ENCODE data around the gene EEFSEC.
A peak's percentile ranks its signal among the peaks of the same experiment; 100 is the strongest.

EEFSEC gene

DNA sequence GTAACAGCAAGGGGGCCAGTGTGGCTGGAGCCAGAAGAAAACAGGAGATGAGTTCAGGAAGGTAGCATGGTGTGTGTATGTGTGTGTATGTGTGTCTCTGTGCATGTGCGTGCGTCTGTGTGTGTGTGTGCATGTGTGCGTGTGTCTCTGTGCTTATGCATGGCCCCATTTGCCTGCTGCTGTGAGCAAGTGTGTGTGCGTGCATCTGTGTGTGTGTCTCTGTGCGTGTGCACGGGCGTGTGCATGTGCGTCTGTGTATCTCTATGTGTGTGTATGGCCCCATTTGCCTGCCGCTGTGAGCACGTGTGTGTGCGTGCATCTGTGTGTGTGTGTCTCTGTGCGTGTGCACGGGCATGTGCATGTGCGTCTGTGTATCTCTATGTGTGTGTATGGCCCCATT is 7.1 kb upstream of the EEFSEC start:
- Histone ChIP-seq H3K9ac (ENCODE audit: low read depth, low read length, poor library complexity) (peak overlapping the region; percentile 76), H3K27ac (replicated peaks; ENCODE audit: low read length) (no peak overlapping the region), H2BK5ac (ENCODE audit: low read length) (no peak overlapping the region), H3K18ac (ENCODE audit: low read length) (no peak overlapping the region), H3K23ac (ENCODE audit: low read depth, low read length, poor library complexity) (peak overlapping the region; percentile 92), H3K4me1 (ENCODE audit: control insufficient read depth in 2 of 2, insufficient read depth in 1 of 2, low read depth in 1 of 2, low read length in 2 of 2) (no peaks in the 10 kb centered on the region), H3K9me3 (replicated peaks in 1 of 2; ENCODE audit: control insufficient read depth in 2 of 2, insufficient read depth in 1 of 2, low read depth in 1 of 2, low read length in 2 of 2) (peaks cover 0 to 4% of the 10 kb centered on the region in 2 donors), H3K4me3 (ENCODE audit: low read length in 2 of 2) (peak overlapping the region in 1 of 2 donors; percentile 2), H3K4me2 (ENCODE audit: insufficient read depth, low read length, poor library complexity, severe bottlenecking) (no peak overlapping the region), H2BK15ac (ENCODE audit: low read length) (no peak overlapping the region), H2BK120ac (ENCODE audit: low read depth, low read length) (no peak overlapping the region), H2AK5ac (ENCODE audit: low read depth, low read length) (peak overlapping the region; percentile 26), H3K4ac (ENCODE audit: low read length) (no peak overlapping the region), H4K91ac (ENCODE audit: low read depth, low read length, poor library complexity) (peak overlapping the region; percentile 40), H2AFZ (ENCODE audit: low read length) (no peak overlapping the region), H3K27me3 (ENCODE audit: control insufficient read depth in 3 of 3, insufficient read depth in 3 of 3, low read depth in 1 of 3, low read length in 3 of 3) (peaks cover 0 to 3% (median 0%) of the 10 kb centered on the region in 3 experiments), H3K79me1 (ENCODE audit: low read depth, low read length) (no peaks in the 10 kb centered on the region), H4K8ac (ENCODE audit: low read depth, low read length) (no peak overlapping the region), H3K36me3 (replicated peaks in 1 of 2; ENCODE audit: control insufficient read depth in 2 of 2, insufficient read depth in 2 of 2, low read length in 2 of 2) (no peaks in the 10 kb centered on the region), H2BK12ac (ENCODE audit: low read length) (no peak overlapping the region), H3K14ac (ENCODE audit: low read length) (peak overlapping the region; percentile 98)
- no peak for DNase-seq (ENCODE audit: low spot score)
- no CpG with 5 or more reads among the region's 14 CpGs for WGBS, 2 donors (ENCODE audit: extremely low coverage in 2 of 2, insufficient read length in 2 of 2, insufficient replicate concordance in 1 of 2)

DNA sequence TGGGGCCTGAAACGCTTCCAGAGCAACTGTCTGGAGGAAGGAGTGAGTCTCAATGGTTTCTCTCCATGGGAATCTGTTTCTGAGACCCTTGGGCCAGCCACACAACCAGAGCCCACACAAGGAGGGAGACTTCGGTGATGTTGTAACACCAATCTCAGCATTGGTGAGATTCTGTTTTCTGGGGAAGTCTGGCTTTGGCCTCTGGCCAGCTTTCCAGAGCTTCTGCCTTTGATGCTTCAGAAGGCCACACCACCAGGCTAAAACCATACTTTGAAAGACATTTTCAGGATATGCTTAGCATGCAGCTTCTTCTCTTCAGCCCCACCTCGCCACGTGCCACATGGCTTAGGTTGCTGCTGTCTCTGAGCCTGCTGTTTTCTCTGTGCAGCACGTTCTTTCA is 3.6 kb upstream of the EEFSEC start:
- no peak overlapping the region for H4K8ac ChIP-seq (ENCODE audit: low read depth, low read length)
- H2AK5ac ChIP-seq (ENCODE audit: low read depth, low read length), result no peak overlapping the region
- H3K4me3 ChIP-seq (ENCODE audit: low read length in 2 of 2), result peak overlapping the region in 1 of 2 donors; percentile 54
- no peak overlapping the region for H4K91ac ChIP-seq (ENCODE audit: low read depth, low read length, poor library complexity)
- H3K27me3 ChIP-seq (ENCODE audit: control insufficient read depth in 3 of 3, insufficient read depth in 3 of 3, low read depth in 1 of 3, low read length in 3 of 3), result peaks cover 0 to 10% (median 0%) of the 10 kb centered on the region in 3 experiments
- no peak for DNase-seq (ENCODE audit: low spot score)
- peaks cover 2% of the 10 kb centered on the region for H3K79me1 ChIP-seq (ENCODE audit: low read depth, low read length)
- no peak overlapping the region for H3K18ac ChIP-seq (ENCODE audit: low read length)
- H2BK12ac ChIP-seq (ENCODE audit: low read length), result no peak overlapping the region
- H3K4ac ChIP-seq (ENCODE audit: low read length), result no peak overlapping the region
- no peak overlapping the region for H2AFZ ChIP-seq (ENCODE audit: low read length)
- H3K4me1 ChIP-seq (ENCODE audit: control insufficient read depth in 2 of 2, insufficient read depth in 1 of 2, low read depth in 1 of 2, low read length in 2 of 2), result no peaks in the 10 kb centered on the region
- H3K36me3 ChIP-seq (replicated peaks in 1 of 2; ENCODE audit: control insufficient read depth in 2 of 2, insufficient read depth in 2 of 2, low read length in 2 of 2), result no peaks in the 10 kb centered on the region
- no peak overlapping the region for H3K27ac ChIP-seq (replicated peaks; ENCODE audit: low read length)
- H3K23ac ChIP-seq (ENCODE audit: low read depth, low read length, poor library complexity), result no peak overlapping the region
- H3K4me2 ChIP-seq (ENCODE audit: insufficient read depth, low read length, poor library complexity, severe bottlenecking), result no peak overlapping the region
- no peak overlapping the region for H2BK120ac ChIP-seq (ENCODE audit: low read depth, low read length)
- no peak overlapping the region for H2BK15ac ChIP-seq (ENCODE audit: low read length)
- no peak overlapping the region for H2BK5ac ChIP-seq (ENCODE audit: low read length)
- peaks cover 0 to 4% of the 10 kb centered on the region in 2 donors for H3K9me3 ChIP-seq (replicated peaks in 1 of 2; ENCODE audit: control insufficient read depth in 2 of 2, insufficient read depth in 1 of 2, low read depth in 1 of 2, low read length in 2 of 2)
- WGBS, 2 donors (ENCODE audit: extremely low coverage in 2 of 2, insufficient read length in 2 of 2, insufficient replicate concordance in 1 of 2), result no CpG with 5 or more reads among the region's 5 CpGs
- H3K9ac ChIP-seq (ENCODE audit: low read depth, low read length, poor library complexity), result no peak overlapping the region
- no peak overlapping the region for H3K14ac ChIP-seq (ENCODE audit: low read length)

DNA sequence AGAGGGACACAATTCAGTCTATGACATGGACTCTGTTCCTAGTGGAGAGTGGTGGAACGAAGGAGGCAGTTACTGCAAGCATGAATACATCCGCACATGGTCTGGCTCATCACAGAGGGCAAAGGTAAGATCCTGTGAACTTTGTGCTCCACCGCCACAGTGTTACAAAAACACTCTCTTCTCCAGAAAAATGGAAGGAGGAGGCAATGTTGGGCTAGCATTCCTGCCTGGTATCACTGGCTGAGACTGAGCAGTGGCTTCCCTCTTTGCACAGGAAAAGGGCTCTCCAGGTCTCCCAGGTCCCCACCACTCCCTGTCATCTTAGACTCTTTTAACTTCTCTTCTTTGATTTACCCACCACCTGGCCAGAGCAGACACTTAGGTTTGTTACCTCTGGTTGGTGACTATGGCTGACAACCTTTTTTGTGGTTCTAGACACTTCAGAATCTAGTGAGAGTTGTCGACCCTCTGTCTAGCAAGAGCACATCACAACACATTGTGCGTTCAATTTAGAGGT is 1.5 kb upstream of the EEFSEC start:
- H3K18ac ChIP-seq (ENCODE audit: low read length), result no peak overlapping the region
- H4K91ac ChIP-seq (ENCODE audit: low read depth, low read length, poor library complexity), result no peak overlapping the region
- H2BK15ac ChIP-seq (ENCODE audit: low read length), result no peak overlapping the region
- H3K4me2 ChIP-seq (ENCODE audit: insufficient read depth, low read length, poor library complexity, severe bottlenecking), result no peak overlapping the region
- WGBS, 2 donors (ENCODE audit: extremely low coverage in 2 of 2, insufficient read length in 2 of 2, insufficient replicate concordance in 1 of 2), result no CpG with 5 or more reads among the region's 5 CpGs
- no peak overlapping the region for H3K14ac ChIP-seq (ENCODE audit: low read length)
- no peaks in the 10 kb centered on the region for H3K9me3 ChIP-seq (replicated peaks in 1 of 2; ENCODE audit: control insufficient read depth in 2 of 2, insufficient read depth in 1 of 2, low read depth in 1 of 2, low read length in 2 of 2)
- H2BK12ac ChIP-seq (ENCODE audit: low read length), result no peak overlapping the region
- no peak overlapping the region for H3K23ac ChIP-seq (ENCODE audit: low read depth, low read length, poor library complexity)
- peaks cover 2% of the 10 kb centered on the region for H3K79me1 ChIP-seq (ENCODE audit: low read depth, low read length)
- no peak overlapping the region for H3K4ac ChIP-seq (ENCODE audit: low read length)
- no peak overlapping the region for H3K27ac ChIP-seq (replicated peaks; ENCODE audit: low read length)
- H3K4me1 ChIP-seq (ENCODE audit: control insufficient read depth in 2 of 2, insufficient read depth in 1 of 2, low read depth in 1 of 2, low read length in 2 of 2), result no peaks in the 10 kb centered on the region
- peaks cover 0 to 10% (median 0%) of the 10 kb centered on the region in 3 experiments for H3K27me3 ChIP-seq (ENCODE audit: control insufficient read depth in 3 of 3, insufficient read depth in 3 of 3, low read depth in 1 of 3, low read length in 3 of 3)
- no peak overlapping the region for H4K8ac ChIP-seq (ENCODE audit: low read depth, low read length)
- no peak overlapping the region for H2AK5ac ChIP-seq (ENCODE audit: low read depth, low read length)
- H3K4me3 ChIP-seq (ENCODE audit: low read length in 2 of 2), result no peak overlapping the region
- no peak overlapping the region for H2BK120ac ChIP-seq (ENCODE audit: low read depth, low read length)
- no peak overlapping the region for H3K9ac ChIP-seq (ENCODE audit: low read depth, low read length, poor library complexity)
- no peak for DNase-seq (ENCODE audit: low spot score)
- peak overlapping the region; percentile 65 for H2AFZ ChIP-seq (ENCODE audit: low read length)
- peaks cover 0 to 16% of the 10 kb centered on the region in 2 donors for H3K36me3 ChIP-seq (replicated peaks in 1 of 2; ENCODE audit: control insufficient read depth in 2 of 2, insufficient read depth in 2 of 2, low read length in 2 of 2)
- no peak overlapping the region for H2BK5ac ChIP-seq (ENCODE audit: low read length)

DNA sequence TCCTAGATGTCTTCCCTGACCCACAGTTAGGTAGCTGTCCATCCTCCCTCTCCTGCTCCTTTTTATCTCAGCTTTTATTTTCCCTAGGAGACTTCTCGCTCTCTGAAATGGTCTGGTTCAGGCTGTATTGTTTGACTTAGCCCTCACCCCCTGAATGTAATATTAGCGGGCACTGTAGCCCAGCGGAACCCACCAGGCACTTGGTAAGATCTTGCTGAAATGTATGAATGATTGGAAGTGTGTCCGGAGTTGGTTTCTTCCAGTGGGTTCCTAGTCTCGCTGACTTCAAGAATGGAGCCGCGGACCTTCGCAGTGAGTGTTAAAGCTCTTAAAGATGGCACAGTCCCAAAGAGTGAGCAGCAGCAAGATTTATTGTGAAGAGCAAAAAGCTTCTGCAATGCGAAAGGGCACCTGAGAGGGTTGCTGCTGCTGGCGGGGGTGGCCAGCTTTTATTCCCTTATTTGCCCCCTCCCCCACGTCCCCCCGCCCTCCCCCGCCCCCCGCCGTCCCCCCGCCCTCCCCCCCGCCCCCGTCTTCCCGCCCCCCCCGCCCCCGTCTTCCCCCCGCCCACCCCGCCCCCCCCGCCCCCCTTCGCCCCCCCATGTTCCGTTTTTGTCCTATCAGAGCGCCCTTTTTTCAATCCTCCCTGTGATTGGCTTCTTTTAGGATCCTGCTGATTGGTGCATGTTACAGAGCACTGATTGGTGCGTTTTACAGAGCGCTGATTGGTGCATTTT is 694 bp upstream of the EEFSEC start:
- no peak overlapping the region for H2BK5ac ChIP-seq (ENCODE audit: low read length)
- H3K36me3 ChIP-seq (replicated peaks in 1 of 2; ENCODE audit: control insufficient read depth in 2 of 2, insufficient read depth in 2 of 2, low read length in 2 of 2), result peaks cover 0 to 22% of the 10 kb centered on the region in 2 donors
- peak overlapping the region; percentile 66 for H3K4me2 ChIP-seq (ENCODE audit: insufficient read depth, low read length, poor library complexity, severe bottlenecking)
- no peak overlapping the region for H2AK5ac ChIP-seq (ENCODE audit: low read depth, low read length)
- H3K27me3 ChIP-seq (ENCODE audit: control insufficient read depth in 3 of 3, insufficient read depth in 3 of 3, low read depth in 1 of 3, low read length in 3 of 3), result peaks cover 0 to 10% (median 0%) of the 10 kb centered on the region in 3 experiments
- no peak overlapping the region for H3K27ac ChIP-seq (replicated peaks; ENCODE audit: low read length)
- H3K14ac ChIP-seq (ENCODE audit: low read length), result no peak overlapping the region
- DNase-seq (ENCODE audit: low spot score), result no peak
- H3K4ac ChIP-seq (ENCODE audit: low read length), result no peak overlapping the region
- no peaks in the 10 kb centered on the region for H3K4me1 ChIP-seq (ENCODE audit: control insufficient read depth in 2 of 2, insufficient read depth in 1 of 2, low read depth in 1 of 2, low read length in 2 of 2)
- H2BK12ac ChIP-seq (ENCODE audit: low read length), result no peak overlapping the region
- WGBS, 2 donors (ENCODE audit: extremely low coverage in 2 of 2, insufficient read length in 2 of 2, insufficient replicate concordance in 1 of 2), result no CpG with 5 or more reads among the region's 29 CpGs
- H3K23ac ChIP-seq (ENCODE audit: low read depth, low read length, poor library complexity), result no peak overlapping the region
- no peak overlapping the region for H3K9ac ChIP-seq (ENCODE audit: low read depth, low read length, poor library complexity)
- H3K4me3 ChIP-seq (ENCODE audit: low read length in 2 of 2), result peak overlapping the region; percentile 79 to 93
- H2AFZ ChIP-seq (ENCODE audit: low read length), result peak overlapping the region; percentile 91
- H4K91ac ChIP-seq (ENCODE audit: low read depth, low read length, poor library complexity), result no peak overlapping the region
- H3K9me3 ChIP-seq (replicated peaks in 1 of 2; ENCODE audit: control insufficient read depth in 2 of 2, insufficient read depth in 1 of 2, low read depth in 1 of 2, low read length in 2 of 2), result peaks cover 0 to 5% of the 10 kb centered on the region in 2 donors
- H3K18ac ChIP-seq (ENCODE audit: low read length), result peak overlapping the region; percentile 53
- no peak overlapping the region for H2BK15ac ChIP-seq (ENCODE audit: low read length)
- H3K79me1 ChIP-seq (ENCODE audit: low read depth, low read length), result peaks cover 2% of the 10 kb centered on the region
- no peak overlapping the region for H2BK120ac ChIP-seq (ENCODE audit: low read depth, low read length)
- H4K8ac ChIP-seq (ENCODE audit: low read depth, low read length), result no peak overlapping the region
